SK-N-MC (cell line): ENCODE data around the gene SP3.

Source experiments
- EZH2 ChIP-seq: fragments of 200-600 bp; sonication (generic); IDR thresholded peaks from one replicate; pipeline ENCODE4 v1.6.1; 2017; ENCODE audit warnings: antibody characterized with exemption
- FOXP2 ChIP-seq: optimal IDR thresholded peaks from 2 replicates; pipeline ENCODE3; 2011; ENCODE audit warnings: mild to moderate bottlenecking, moderate library complexity; ENCODE audit not compliant: insufficient read depth; ENCODE audit errors: extremely low read length, control extremely low read depth
- POLR2AphosphoS5 ChIP-seq: IDR thresholded peaks from 2 replicates; pipeline ENCODE4 v1.6.1; 2012; ENCODE audit warnings: mild to moderate bottlenecking, low read depth, low read length, borderline replicate concordance

DNA sequence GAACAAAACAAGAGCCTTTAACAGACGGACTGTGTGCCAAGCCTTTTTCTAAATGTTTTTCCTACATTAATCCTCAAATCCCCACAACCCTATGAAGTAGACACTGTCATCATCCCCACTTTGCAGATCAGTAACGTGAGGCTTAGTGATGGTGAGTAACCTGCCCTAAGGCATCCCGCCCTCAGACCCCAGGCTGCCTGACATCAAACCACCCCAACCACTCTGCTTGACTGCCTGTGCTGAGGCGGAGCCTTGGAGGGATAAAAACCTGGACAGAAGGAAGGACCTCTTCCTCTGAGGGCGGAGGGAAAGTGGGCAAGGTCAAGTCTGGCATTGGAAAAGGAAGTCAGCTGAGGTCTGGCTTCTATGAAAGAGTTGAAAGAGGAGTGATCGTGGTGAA lies 104.6 kb downstream of the SP3 start:
- TF ChIP-seq FOXP2: no peak
- no peak for TF ChIP-seq POLR2AphosphoS5
- TF ChIP-seq EZH2: no peak
